Adrenal gland (tissue), 12 donors: ENCODE results near the gene PRELID1. TPM values are rescaled to one million over a fixed set of nuclear protein-coding genes. Genes with fewer than 3 reads are reported as not detected.

Experiments used
- DNase-seq, 7 donors: peaks; one replicate each; pipeline ENCODE4 v3.0.0-alpha.2; 2019 to 2020
- H3K27ac ChIP-seq, 5 donors: fragments of 200-600 bp; sonication (generic) in 4 of 5; 1 replicate in 3 of 5; 2 replicates in 2 of 5; pipeline versions ENCODE4 v1.5.1 to v1.8.0; 2016 to 2020; ENCODE audit warnings: mild to moderate bottlenecking in 1 of 5
- H3K27me3 ChIP-seq: fragments of 200-600 bp; 2 replicates; pipeline ENCODE4 v1.8.0; 2021
- H3K36me3 ChIP-seq, 2 donors: fragments of 200-600 bp; replicated peaks in 1 of 2; 1 replicate in 1 of 2; 2 replicates in 1 of 2; pipeline versions ENCODE4 v1.5.1 to v1.8.0; 2018 to 2022
- H3K4me1 ChIP-seq, 2 donors: fragments of 200-600 bp; replicated peaks in 1 of 2; 1 replicate in 1 of 2; 2 replicates in 1 of 2; pipeline versions ENCODE4 v1.5.1 to v1.8.0; 2018 to 2021
- H3K4me3 ChIP-seq, 4 donors: fragments of 200-600 bp; sonication (generic) in 3 of 4; one replicate each; pipeline ENCODE4 v1.5.1; 2016 to 2018
- H3K9me3 ChIP-seq, 3 donors: fragments of 200-600 bp; sonication (generic) in 1 of 3; replicated peaks in 1 of 3; 1 replicate in 2 of 3; 2 replicates in 1 of 3; pipeline versions ENCODE4 v1.5.1 to v1.8.0; 2016 to 2021
- CTCF ChIP-seq, 6 experiments: fragments of 450-650 bp in 4 of 6; fragments of 200-600 bp in 2 of 6; sonication (generic) in 1 of 6; IDR thresholded peaks; 1 replicate in 5 of 6; 2 replicates in 1 of 6; pipeline versions ENCODE4 v1.5.1 to v1.8.0; 2016 to 2021; ENCODE audit warnings: antibody characterized with exemption in 6 of 6, mild to moderate bottlenecking in 2 of 6, moderate library complexity in 1 of 6
- POLR2A ChIP-seq, 2 donors: fragments of 450-650 bp; IDR thresholded peaks; one replicate each; pipeline ENCODE4 v1.6.1; 2017; ENCODE audit warnings: antibody characterized with exemption in 2 of 2, mild to moderate bottlenecking in 2 of 2, moderate library complexity in 1 of 2
- WGBS, 4 donors: extraction: QIAGEN DNeasy Blood & Tissue Kit in 2 of 4; methylation state at CpG; one replicate each; pipeline versions ENCODE4 v1.1.5 to v1.1.7; 2013 to 2017; 5-methylcytosine and 5-hydroxymethylcytosine counted together
- intact Hi-C, 2 donors: fragments of 100-400 bp; cut with DNase I; formaldehyde crosslinking; loops; one replicate each; pipeline versions ENCODE4 v1.14.1 to v1.15.0; 2022 to 2023
- polyA plus RNA-seq, 3 donors: library from polyadenylated mRNA; stranded (reverse); fragments of 200-250 nt in 2 of 3; fragments of 350-450 nt in 1 of 3; fragmentation: Illumina TruSeq in 1 of 3; extraction: RNeasy Lipid Tissue Mini Kit (QIAGEN cat#74804) in 1 of 3; gene quantifications; one replicate each; pipeline ENCODE4 v1.2.3, GENCODE V29; 2013 to 2014
- total RNA-seq, 9 donors: library from RNA; depleted of rRNA in 4 of 9; stranded (reverse); fragments of >200 nt in 4 of 9; fragments of 120-200 nt in 1 of 9; fragmentation: NEBNext Ultra II Directional in 1 of 9; extraction: Animal tissue kit (Norgen Biotek cat#: 25700) in 1 of 9; gene quantifications; one replicate each; pipeline versions ENCODE4 v1.1.0 to v1.2.4, GENCODE V29; 2013 to 2023
- donor health status: healthy with polysubstance abuse.
- donor health status: Bipolar disorder and iron deficiency.
- donor health status: DM: yes; HTN: yes; CAD: no.
- donor health status: DM: no; HTN: no; CAD: no.
- donor health status: DM: no; HTN: no; CAD: no.
- donor health status: DM: yes; HTN: yes; CAD: no.

PRELID1 gene
- total and polyA plus RNA-seq, 12 donors: 52.3 to 217 (median 122) TPM

- WGBS, 4 donors: 0 to 3% (median 1%) methylated on average over 4 to 23 of the region's 23 CpGs
- H3K27ac ChIP-seq: peak overlapping the region in 1 of 5 donors; percentile 13
Observed at GRCh38 chr5:177311392-177311722, 7.8 kb downstream of the PRELID1 start.

GRCh38 chr5:177311723-177312648 is 8.4 kb downstream of the PRELID1 start, which contains the start of gene MXD3:
MXD3 (minus strand) TSS chr5:177311898; CDS start chr5:177311830, 68 bp downstream.
- intact Hi-C loops: loop anchor here in 1 of 2 donors (10.0 kb wide), 2 partner anchors 73 to 143 kb away; partner anchors contain the start of gene SLC34A1
- H3K27ac ChIP-seq: peak within 1 kb of the TSS in 1 of 5 donors; percentile 69
- peak within 1 kb of the TSS in 2 of 4 donors; percentile 16 to 60 for H3K4me3 ChIP-seq
- H3K9me3 ChIP-seq: no peaks in the 10 kb centered on the region
- no peaks in the 10 kb centered on the region for H3K27me3 ChIP-seq
- H3K4me1 ChIP-seq: peaks cover 12 to 19% of the 10 kb centered on the region in 2 donors
- TF ChIP-seq POLR2A (IDR thresholded peaks at IDR 0.05) (no peak), CTCF (IDR thresholded peaks at IDR 0.05) (no peak)
- peaks cover 0 to 4% of the 10 kb centered on the region in 2 donors for H3K36me3 ChIP-seq
- peak; percentile 95 to 99 (median 98) for DNase-seq
- 0 to 2% (median 1%) methylated on average over 18 to 78 of the region's 78 CpGs for WGBS, 4 donors

More at GRCh38 chr5:177311392-177311722, 7.8 kb downstream of the PRELID1 start:
- Histone ChIP-seq H3K4me1 (peaks cover 12 to 19% of the 10 kb centered on the region in 2 donors), H3K27me3 (no peaks in the 10 kb centered on the region), H3K9me3 (no peaks in the 10 kb centered on the region), H3K4me3 (peak overlapping the region in 2 of 4 donors; percentile 16 to 60), H3K36me3 (peaks cover 0 to 10% of the 10 kb centered on the region in 2 donors)
- peak in 6 of 7 donors; percentile 49 to 67 (median 58) for DNase-seq
- intact Hi-C loops: loop anchor here in 1 of 2 donors (10.0 kb wide), 2 partner anchors 73 to 143 kb away; partner anchors contain the start of gene SLC34A1
- peak in 1 of 6 experiments; percentile 14 for TF ChIP-seq CTCF (IDR thresholded peaks at IDR 0.05)
- no peak for TF ChIP-seq POLR2A (IDR thresholded peaks at IDR 0.05)

GRCh38 chr5:177312649-177313181 is 9.1 kb downstream of the PRELID1 start:
- Histone ChIP-seq H3K36me3 (no peaks in the 10 kb centered on the region), H3K27me3 (no peaks in the 10 kb centered on the region), H3K4me3 (no peak overlapping the region), H3K9me3 (no peaks in the 10 kb centered on the region), H3K4me1 (peaks cover 12 to 19% of the 10 kb centered on the region in 2 donors), H3K27ac (no peak overlapping the region)
- 0 to 5% (median 3%) methylated on average over 7 to 19 of the region's 19 CpGs for WGBS, 4 donors
- intact Hi-C loops: loop anchor here in 1 of 2 donors (10.0 kb wide), 2 partner anchors 72 to 142 kb away; partner anchors contain the start of gene SLC34A1
- TF ChIP-seq CTCF (IDR thresholded peaks at IDR 0.05) (no peak), POLR2A (IDR thresholded peaks at IDR 0.05) (no peak)
- DNase-seq: peak in 4 of 7 donors; percentile 42 to 56 (median 52)
